Measurements from ENCODE around the gene TEX261.
A peak's percentile ranks its signal among the peaks of the same experiment; 100 is the strongest.
"Not testable (repeated sequence)": the region's sequence is repeated elsewhere in the genome, so short reads cannot be mapped to it uniquely, and the experiment has no call there.

The TEX261 gene

DNA sequence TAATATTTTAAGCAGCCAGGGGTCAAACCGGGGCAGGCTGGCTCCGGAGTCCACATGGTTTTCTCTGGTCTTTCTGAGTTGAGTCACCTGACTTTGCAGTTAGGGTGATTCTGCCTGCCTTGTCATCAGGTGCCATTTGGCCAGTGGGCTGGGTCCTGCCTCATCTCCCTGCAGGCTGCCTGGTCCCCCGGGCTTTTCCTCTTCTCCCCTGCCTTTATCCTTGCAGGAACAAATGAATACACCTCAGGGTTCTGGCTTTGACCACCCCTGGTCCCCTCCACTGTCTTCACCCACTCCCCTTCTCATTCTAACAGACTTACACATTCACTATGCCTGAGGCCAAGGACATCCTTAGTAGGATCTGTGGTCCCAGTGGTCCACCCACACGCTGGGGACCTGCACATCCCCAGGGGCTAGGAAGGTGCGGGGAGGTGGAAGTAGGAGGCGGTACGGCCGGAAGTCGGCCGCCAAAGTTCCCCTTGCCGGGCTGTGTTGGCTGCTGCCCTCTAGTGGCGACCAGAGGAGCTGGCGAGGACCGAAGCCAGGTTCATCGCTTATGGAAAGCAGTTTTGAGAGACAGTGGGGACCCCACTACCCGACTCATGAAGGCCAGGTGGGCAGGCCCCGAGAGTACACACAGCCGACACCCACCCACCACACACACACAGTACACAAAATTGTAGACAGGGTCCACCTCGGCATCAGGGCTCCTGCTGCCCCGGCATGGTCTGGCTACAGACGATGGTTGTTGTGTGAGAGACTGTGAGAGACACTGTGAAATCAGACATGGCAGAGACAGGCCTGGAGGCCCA is 6.3 kb upstream of the TEX261 start:
- DNase-seq (ENCODE audit: low spot score), result peak; percentile 80

GRCh38 chr2:70999931-71000330 is 5.3 kb upstream of the TEX261 start:
- not testable (repeated sequence) for DNase-seq (ENCODE audit: low spot score)

- no peak for DNase-seq (ENCODE audit: low spot score)
These were observed 4.7 kb upstream of the TEX261 start for GRCh38 chr2:70999362-70999761.

DNA sequence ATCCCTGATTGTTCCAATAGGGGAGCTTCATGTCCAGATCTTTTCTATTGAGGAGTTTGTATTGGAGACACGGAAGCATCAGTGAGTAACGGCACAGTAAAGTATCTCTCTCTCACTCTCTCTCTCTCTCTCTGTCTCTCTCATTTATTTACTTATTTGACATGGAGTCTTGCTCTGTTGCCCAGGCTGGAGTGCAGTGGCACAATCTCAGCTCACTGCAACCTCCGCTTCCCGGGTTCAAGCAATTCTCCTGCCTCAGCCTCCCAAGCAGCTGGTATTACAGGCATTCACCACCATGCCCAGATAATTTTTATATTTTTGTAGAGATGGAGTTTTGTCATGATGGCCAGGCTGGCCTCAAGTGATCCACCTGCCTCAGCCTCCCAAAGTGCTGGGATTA is 4.2 kb upstream of the TEX261 start:
- not testable (repeated sequence) for DNase-seq (ENCODE audit: low spot score)

GRCh38 chr2:70995426-70995729 is 705 bp upstream of the TEX261 start:
- DNase-seq (ENCODE audit: low spot score), result no peak

DNA sequence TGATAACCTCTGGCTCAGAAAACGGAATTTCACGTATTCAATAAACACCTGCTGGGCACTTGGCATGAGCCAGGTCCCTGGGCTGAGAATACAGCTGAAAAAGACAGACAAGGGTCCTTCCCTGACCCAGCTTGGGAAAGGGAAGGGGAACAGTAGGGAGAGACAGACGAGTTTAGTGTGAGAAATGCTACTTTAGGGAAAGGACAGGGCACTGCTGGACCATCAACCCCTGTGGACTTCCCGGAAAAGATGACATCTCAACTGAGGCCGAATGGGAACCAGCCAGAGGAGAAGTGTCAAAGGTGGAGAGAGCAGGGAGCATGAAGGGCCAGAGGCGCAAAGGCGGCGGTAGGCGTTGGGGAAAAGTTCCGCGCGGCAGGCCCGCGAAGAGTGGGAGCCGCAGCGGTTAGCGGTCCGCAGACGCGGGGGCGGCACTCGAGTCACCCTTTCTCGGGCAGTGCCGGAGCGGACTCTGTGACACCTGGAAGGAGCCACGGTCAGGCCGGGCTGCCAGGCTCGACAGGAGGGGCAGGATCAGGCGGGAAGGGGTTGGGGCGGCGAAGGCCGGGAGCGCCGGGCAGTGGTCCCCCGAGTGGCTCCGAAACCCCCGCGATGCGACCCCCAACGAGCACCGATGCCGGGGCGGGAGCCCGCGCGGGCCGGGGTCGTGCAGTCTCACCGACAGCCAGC is 519 bp downstream of the TEX261 start:
- DNase-seq (ENCODE audit: low spot score), result peak; percentile 49

DNA sequence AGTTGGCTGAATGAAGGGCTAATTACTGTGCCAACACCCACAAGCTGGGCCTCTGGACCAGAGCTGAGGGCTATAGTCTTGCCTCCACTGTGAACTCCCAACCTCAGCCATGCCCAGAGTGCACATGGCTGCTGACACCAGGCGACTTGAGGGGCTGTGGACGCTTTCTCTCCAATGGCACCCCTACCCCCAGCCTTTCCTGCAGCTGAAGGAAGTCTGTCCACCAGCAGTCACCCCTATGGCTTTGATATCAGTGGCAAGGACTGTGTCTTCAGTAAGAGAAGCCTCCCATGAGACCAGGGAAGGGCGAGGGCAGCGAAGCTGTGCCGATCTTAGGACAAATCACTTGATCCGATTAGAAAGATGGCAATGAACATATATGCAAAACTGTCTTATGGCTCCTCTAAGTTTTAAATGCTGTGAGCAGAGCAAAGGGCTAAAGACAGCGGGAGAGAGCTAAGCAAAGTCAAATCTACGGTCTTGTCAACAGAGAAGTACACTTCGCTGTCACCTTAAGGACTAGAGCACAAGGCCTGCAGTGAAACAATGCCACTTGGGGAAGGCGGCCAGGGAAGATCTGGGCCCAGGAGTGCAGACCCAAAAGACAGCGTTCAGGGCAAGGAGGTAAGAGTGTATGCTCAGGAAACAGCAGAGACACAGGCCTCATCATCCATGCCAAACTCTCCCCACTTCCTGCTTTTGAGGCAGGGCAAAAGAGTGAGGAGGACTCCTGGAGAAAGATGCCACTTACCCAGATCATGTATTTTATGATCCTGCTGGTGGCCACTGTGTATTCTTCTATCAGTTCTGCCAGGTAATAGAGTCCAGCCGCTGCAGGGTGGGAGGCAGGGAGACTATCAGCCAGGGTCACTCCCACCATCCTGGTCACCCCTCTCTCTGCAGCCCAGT is 1.5 kb downstream of the TEX261 start:
- DNase-seq (ENCODE audit: low spot score), result no peak

GRCh38 chr2:70991742-70992141 is 2.9 kb downstream of the TEX261 start:
- no peak for DNase-seq (ENCODE audit: low spot score)

GRCh38 chr2:70991142-70991541 is 3.5 kb downstream of the TEX261 start:
- no peak for DNase-seq (ENCODE audit: low spot score)

- DNase-seq (ENCODE audit: low spot score), result no peak
These were observed 4.5 kb downstream of the TEX261 start for GRCh38 chr2:70990216-70990615.

GRCh38 chr2:70988726-70989648 is 5.7 kb downstream of the TEX261 start:
- no peak for DNase-seq (ENCODE audit: low spot score)

DNA sequence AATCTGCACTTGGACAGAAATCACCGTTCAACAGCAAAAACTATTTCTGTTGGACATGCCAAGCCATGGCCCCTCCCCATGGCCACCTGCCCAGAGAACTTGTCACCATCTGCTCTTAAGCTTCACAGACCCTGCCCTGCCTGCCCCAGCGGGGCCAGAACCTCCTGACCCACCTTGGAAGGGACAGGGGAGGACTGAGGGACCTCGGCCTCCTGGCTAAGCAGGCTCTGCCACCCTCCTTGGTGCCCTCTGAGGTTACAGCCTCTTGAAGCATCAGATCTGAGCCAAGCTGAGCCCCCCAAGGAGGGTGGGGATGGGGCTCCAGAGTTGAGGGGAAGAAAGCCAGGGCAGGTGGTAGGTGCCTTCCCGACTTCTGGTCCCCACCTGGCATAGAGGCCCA is 6.5 kb downstream of the TEX261 start:
- DNase-seq (ENCODE audit: low spot score), result no peak

DNA sequence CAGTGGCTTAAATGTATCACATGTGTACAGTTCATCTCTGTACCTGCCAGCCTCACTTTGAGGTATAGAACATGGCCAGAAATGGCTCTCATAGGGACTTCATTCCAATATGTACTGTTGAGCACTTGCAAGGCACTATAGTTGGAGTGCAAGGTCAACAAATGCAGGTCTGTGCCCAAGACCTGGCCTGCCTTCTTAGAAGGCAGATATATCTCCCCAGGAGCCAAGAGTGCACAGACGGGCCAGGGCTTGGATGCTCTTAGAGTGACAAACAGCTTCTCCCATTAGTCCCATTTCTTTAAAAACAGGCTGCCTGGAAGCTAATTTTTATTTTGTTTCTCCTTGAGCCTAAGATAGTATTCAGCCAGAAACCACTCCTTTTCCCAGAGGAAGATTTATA is 7.3 kb downstream of the TEX261 start:
- no peak for DNase-seq (ENCODE audit: low spot score)

DNA sequence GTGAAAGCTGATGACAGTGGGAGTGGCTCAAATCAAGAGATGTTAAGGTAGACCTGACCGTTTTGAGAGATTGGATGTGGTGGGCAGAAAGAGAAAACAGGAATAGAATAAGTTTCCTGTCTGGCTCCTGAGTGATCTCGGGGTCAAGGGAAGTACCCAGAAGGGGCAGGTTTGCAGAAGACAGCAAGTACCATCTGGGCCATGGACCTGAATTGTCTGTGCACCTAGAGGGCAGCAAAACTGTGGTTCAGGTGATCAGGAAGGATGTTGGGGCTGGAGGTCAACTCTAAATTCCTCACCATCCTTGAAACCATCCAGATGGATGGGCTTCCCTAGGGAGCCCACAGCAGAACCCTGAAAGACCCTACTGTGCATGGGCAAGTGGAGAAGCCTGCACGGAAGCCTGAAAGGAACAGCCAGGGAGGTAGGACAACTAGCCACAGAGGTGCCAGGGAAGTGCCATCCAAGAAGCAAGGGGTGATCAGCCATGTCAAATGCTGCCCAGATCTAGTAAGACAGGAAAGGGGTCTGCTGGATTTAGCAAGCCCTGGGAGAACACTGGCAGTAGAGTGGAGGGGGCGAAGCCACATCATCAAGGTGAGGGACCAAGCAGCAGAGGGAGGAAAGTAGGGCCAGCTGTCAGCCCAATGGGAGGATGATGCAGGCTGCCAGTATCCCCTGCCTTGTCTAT is 8.0 kb downstream of the TEX261 start:
- no peak for DNase-seq (ENCODE audit: low spot score)

DNA sequence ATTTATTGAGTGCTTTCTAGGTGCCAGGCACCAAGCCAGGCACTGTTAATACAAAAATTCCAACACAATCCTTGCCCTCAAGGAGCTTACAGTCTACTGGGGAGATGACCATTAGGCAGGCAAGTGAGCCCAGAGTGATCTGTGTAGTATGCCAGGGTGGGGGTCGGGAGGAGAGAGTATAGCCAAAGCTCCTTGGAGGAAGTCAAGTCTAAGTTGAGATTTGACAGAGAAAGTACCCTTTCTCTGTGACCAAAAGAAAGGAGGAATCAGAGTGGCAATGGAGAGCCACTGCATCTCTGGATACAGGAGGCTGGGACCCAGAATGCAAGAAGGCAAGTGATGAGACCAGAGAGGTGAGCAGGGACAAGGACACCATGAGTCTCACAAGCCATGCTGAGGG is 8.7 kb downstream of the TEX261 start:
- no peak for DNase-seq (ENCODE audit: low spot score)

DNA sequence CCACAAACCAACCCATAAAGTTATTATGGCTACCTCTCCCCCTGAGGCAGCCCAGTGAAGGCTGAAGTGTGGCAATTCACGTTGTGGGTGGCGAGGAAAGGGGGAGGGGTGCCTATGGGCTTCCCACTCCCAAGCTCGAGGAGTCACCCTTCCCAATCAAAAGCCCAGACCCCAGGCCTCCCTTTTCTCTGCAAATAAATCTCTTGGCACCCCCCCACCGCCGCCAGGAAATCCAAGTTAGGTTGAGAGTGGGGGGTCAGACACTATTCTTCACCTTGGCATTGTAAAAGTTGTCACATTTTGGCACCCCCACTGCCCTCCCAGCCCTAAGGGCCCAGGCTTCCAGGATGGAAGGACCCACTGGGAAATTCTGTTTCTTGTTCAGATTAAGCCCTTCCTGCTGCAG is 9.4 kb downstream of the TEX261 start:
- no peak for DNase-seq (ENCODE audit: low spot score)

DNA sequence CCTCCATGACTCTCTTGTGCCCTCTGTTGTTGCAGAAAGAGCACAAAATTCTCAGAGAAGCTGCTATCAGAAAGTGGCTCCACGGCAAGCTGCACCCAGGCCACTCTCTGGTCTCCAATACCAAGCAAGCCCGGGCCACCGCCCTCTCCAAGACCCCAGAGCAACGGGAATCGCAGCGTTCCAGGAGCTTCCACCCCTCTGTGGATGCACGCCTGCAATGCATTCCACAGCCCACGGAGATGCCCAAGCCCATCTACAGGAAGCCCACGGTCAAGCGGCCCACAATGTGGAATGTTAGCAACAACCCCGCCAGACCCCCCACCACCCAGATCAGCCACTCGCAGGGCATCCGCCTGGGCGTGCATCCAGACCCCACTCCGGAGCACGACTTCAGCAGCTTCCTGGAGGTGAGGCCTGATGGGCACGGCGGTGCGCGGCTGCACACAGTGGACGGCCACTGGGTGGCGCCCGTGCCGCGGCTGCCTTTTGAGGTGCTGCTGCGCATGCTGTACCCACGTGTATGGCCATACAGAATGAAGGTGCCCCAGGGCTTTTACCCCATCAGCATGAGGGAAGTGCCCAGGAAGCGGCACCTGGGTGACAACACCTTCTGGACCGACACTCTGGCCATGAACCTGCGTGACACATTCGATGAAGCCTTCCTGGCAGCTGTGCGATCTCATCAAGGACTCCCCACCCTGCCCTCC is 9.9 kb downstream of the TEX261 start:
- DNase-seq (ENCODE audit: low spot score), result peak; percentile 76

DNA sequence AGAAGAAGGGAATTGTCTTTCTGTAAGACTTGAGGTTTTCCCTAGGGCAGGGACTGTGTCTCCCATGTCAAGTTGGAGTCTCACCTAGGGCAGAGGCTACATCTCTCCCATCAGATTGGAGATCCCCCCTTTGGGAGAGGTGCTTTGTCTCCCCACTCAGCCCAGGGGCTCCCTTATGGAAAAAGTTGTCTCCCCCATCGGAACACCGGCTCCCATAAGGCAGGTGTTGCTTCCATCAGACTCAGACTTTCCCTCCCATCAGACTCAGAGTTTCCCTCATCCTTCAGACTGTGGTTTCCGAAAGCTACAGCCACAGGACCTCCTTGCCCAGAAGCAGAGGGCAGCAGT is 10.5 kb downstream of the TEX261 start:
- DNase-seq (ENCODE audit: low spot score), result no peak

- DNase-seq (ENCODE audit: low spot score), result no peak
These were observed 11.0 kb downstream of the TEX261 start for GRCh38 chr2:70983506-70984227.

DNA sequence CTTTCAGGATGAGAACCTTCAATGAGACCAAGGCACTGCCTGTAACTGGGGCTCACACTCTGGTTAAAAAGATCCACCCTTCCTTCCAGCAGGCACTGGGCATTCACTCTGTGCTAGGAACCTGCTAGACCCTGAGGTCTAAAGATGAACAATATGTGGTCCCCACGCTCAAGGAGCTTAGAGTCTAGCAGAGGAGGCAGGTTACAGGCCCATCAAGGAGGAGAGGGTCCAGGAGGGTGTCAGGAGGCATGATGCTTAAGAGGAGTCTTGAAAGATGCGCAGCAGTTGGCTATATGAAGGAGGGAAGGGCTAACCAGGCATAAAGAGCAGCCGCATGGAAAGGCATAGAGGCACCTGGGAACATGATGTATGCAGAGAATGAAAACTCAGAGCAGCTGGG is 11.7 kb downstream of the TEX261 start:
- no peak for DNase-seq (ENCODE audit: low spot score)

Data from AG08396 (cell line).